HG02884 (cell line): ENCODE results near the gene KICS2.

Experiments used
- ATAC-seq: cut with Tn5 transposase; IDR thresholded peaks from one replicate; pipeline ENCODE4 v1.9.1; 2021; ENCODE audit warnings: mild to moderate bottlenecking, moderate library complexity; ENCODE audit not compliant: unreplicated experiment

KICS2 gene

GRCh38 chr12:64175254-64175945, 46.7 kb downstream of the KICS2 start:
- ATAC-seq: no peak

- no peak for ATAC-seq
Observed at GRCh38 chr12:64173456-64173855, 48.6 kb downstream of the KICS2 start.
